ENCODE data around the gene ARHGAP6. TPM values are rescaled to one million over a fixed set of nuclear protein-coding genes. Genes with fewer than 3 reads are reported as not detected.
A peak's percentile ranks its signal among the peaks of the same experiment; 100 is the strongest.

Gene ARHGAP6
- total and polyA plus RNA-seq, 9 of the 15 experiments (the other 6 are each of a cell fraction or from before 2014, with no cell fraction given) = 12.5 to 63.6 (median 41.8) TPM

DNA sequence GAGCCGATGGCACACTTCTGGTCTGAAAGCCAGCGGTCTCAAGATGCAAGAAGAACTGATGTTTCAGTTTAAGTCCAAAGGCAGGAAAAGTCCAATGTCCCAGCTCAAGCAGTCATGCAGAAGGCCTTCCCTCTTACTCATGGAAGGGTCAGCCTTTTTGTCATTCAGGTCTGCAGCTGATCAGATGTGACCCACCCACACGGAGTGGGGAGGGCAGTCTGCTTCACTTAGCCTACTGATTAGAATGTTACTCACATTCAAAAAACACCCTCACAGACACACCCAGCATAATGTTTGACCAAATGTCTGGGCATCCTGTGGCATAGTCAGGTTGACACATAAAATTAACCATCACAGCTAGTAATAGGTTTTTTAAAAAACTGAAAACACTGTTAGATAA is 548.0 kb downstream of the ARHGAP6 start:
- TF ChIP-seq EGR1 (conservative IDR thresholded peaks at IDR 0.05) (peak; percentile 17; the same call in 1 of the 2 replicates), TCF7 (IDR thresholded peaks at IDR 0.05; ENCODE audit: borderline replicate concordance) (no peak)
- Histone ChIP-seq H2AFZ (ENCODE audit: low read depth, low read length) (no peak overlapping the region), H3K4me3 (no peak overlapping the region), H3K79me2 (ENCODE audit: control insufficient read depth, insufficient read depth, low read length) (peaks cover 16% of the 10 kb centered on the region), H4K20me1 (replicated peaks; ENCODE audit: control insufficient read depth, insufficient read depth, low read length) (no peaks in the 10 kb centered on the region; the same call in 1 of the 2 replicates), H3K9me1 (ENCODE audit: control insufficient read depth, insufficient read depth, low read length) (no peaks in the 10 kb centered on the region), H3K36me3 (ENCODE audit: control insufficient read depth, insufficient read depth, low read length) (peaks cover 100% of the 10 kb centered on the region), H3K4me2 (ENCODE audit: insufficient read depth, low read length) (no peak overlapping the region), H3K9me3 (replicated peaks; ENCODE audit: control insufficient read depth, insufficient read depth, low read depth, low read length) (no peaks in the 10 kb centered on the region), H3K27ac (ENCODE audit: extremely low read depth, low read depth, low read length) (no peak overlapping the region), H3K9ac (ENCODE audit: insufficient read depth in 1 of 2, low read depth in 2 of 2, low read length in 2 of 2) (no peak overlapping the region), H3K4me1 (replicated peaks in 1 of 2; ENCODE audit: control insufficient read depth in 2 of 2, insufficient read depth in 2 of 2, low read length in 2 of 2) (no peaks in the 10 kb centered on the region; a peak in 1 of 5 replicates), H3K27me3 (ENCODE audit: control insufficient read depth in 2 of 2, insufficient read depth in 2 of 2, low read length in 2 of 2) (no peaks in the 10 kb centered on the region)
- POLR2A ChIA-PET = interaction anchor here (0.6 kb wide), 2 partner anchors 31 to 184 kb away, joined by 3 to 4 read pairs; no protein-coding TSS in a partner anchor
- intact Hi-C loops (cut with micrococcal nuclease) = no loop called here
- DNase-seq (ENCODE audit: extremely low read depth in 1 of 4, low spot score in 3 of 4) (peak in 1 of 4 experiments; percentile 10), ATAC-seq (no peak), FAIRE-seq (no peak)
- in situ Hi-C loops (cut with MboI) = no loop called here
- no TSS peak for BruUV-seq (replicated peaks)
- CTCF ChIA-PET (ENCODE audit: low intra/inter-chr PET ratio) = no interaction called here
- 71% methylated on average over 2 of the region's 3 CpGs for WGBS (ENCODE audit: insufficient coverage, low coverage, missing lambda C conversion rate)

DNA sequence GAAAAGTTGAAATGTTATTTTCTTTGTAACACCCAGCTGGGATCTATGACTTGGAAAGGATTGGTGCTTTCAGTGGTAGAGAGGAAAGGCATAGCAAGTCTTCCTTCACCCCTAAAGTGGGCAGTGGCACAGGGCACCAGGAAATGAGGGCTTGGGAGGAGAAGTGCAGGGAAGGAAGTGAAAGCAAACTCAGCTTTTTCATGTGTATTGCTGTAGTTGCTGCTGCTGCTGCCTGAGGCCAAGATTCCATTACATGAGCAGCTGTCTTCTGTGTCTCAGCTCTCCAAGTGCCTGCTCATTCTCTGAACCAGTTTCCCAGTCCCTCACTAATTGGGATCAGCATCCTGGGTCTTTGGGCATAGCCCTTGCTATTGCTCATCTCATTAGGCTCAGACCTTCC is 552.0 kb downstream of the ARHGAP6 start:
- Histone ChIP-seq H3K9me3 (replicated peaks; ENCODE audit: control insufficient read depth, insufficient read depth, low read depth, low read length) (peaks cover 3% of the 10 kb centered on the region; the same call in 1 of the 2 replicates), H3K27me3 (ENCODE audit: control insufficient read depth in 2 of 2, insufficient read depth in 2 of 2, low read length in 2 of 2) (no peaks in the 10 kb centered on the region), H3K4me1 (replicated peaks in 1 of 2; ENCODE audit: control insufficient read depth in 2 of 2, insufficient read depth in 2 of 2, low read length in 2 of 2) (peaks cover 4% of the 10 kb centered on the region in 2 experiments; a peak in 3 of 5 replicates), H3K36me3 (ENCODE audit: control insufficient read depth, insufficient read depth, low read length) (peaks cover 66% of the 10 kb centered on the region), H3K27ac (ENCODE audit: extremely low read depth, low read depth, low read length) (no peak overlapping the region; the same call in 2 of the 3 replicates), H3K79me2 (ENCODE audit: control insufficient read depth, insufficient read depth, low read length) (peaks cover 44% of the 10 kb centered on the region), H3K9me1 (ENCODE audit: control insufficient read depth, insufficient read depth, low read length) (no peaks in the 10 kb centered on the region), H3K9ac (ENCODE audit: insufficient read depth in 1 of 2, low read depth in 2 of 2, low read length in 2 of 2) (no peak overlapping the region), H3K4me3 (no peak overlapping the region), H3K4me2 (ENCODE audit: insufficient read depth, low read length) (no peak overlapping the region), H4K20me1 (replicated peaks; ENCODE audit: control insufficient read depth, insufficient read depth, low read length) (peaks cover 5% of the 10 kb centered on the region; the same call in 1 of the 2 replicates), H2AFZ (ENCODE audit: low read depth, low read length) (no peak overlapping the region)
- DNase-seq (ENCODE audit: extremely low read depth in 1 of 4, low spot score in 3 of 4) (no peak), ATAC-seq (no peak), FAIRE-seq (no peak)
- BruUV-seq (replicated peaks) = no TSS peak
- ChIA-PET POLR2A (interaction anchor here (1.7 kb wide), 1 partner anchor 10 kb away, joined by 6 read pairs; no protein-coding TSS in a partner anchor), CTCF (ENCODE audit: low intra/inter-chr PET ratio) (no interaction called here)
- intact Hi-C loops (cut with micrococcal nuclease) = no loop called here
- in situ Hi-C loops (cut with MboI) = no loop called here
- TF ChIP-seq SOX6 (IDR thresholded peaks at IDR 0.05) = no peak
- TF ChIP-seq L3MBTL2 (IDR thresholded peaks at IDR 0.05) = no peak
- TF ChIP-seq CHD4 (IDR thresholded peaks at IDR 0.05; ENCODE audit: insufficient read depth, insufficient replicate concordance, low read depth, low read length, poor library complexity, severe bottlenecking) = no peak
- no peak for TF ChIP-seq TAF15 (IDR thresholded peaks at IDR 0.05; ENCODE audit: low read depth, low read length)
- no peak for TF ChIP-seq ZNF140 (CRISPR knock-in tag; IDR thresholded peaks at IDR 0.05)
- TF ChIP-seq, protein P1, sequence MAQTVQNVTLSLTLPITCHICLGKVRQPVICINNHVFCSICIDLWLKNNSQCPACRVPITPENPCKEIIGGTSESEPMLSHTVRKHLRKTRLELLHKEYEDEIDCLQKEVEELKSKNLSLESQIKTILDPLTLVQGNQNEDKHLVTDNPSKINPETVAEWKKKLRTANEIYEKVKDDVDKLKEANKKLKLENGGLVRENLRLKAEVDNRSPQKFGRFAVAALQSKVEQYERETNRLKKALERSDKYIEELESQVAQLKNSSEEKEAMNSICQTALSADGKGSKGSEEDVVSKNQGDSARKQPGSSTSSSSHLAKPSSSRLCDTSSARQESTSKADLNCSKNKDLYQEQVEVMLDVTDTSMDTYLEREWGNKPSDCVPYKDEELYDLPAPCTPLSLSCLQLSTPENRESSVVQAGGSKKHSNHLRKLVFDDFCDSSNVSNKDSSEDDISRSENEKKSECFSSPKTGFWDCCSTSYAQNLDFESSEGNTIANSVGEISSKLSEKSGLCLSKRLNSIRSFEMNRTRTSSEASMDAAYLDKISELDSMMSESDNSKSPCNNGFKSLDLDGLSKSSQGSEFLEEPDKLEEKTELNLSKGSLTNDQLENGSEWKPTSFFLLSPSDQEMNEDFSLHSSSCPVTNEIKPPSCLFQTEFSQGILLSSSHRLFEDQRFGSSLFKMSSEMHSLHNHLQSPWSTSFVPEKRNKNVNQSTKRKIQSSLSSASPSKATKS (CRISPR knock-in tag; IDR thresholded peaks at IDR 0.05) = no peak
- TF ChIP-seq, protein P2, sequence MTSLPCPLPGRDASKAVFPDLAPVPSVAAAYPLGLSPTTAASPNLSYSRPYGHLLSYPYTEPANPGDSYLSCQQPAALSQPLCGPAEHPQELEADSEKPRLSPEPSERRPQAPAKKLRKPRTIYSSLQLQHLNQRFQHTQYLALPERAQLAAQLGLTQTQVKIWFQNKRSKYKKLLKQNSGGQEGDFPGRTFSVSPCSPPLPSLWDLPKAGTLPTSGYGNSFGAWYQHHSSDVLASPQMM (CRISPR knock-in tag; IDR thresholded peaks at IDR 0.05) = no peak
- no peak for TF ChIP-seq NR1H2 (CRISPR knock-in tag; IDR thresholded peaks at IDR 0.05)
- no peak for TF ChIP-seq ZNF23 (CRISPR knock-in tag; IDR thresholded peaks at IDR 0.05)
- TF ChIP-seq XRCC5 (IDR thresholded peaks at IDR 0.05; ENCODE audit: low read depth, low read length) = no peak
- TF ChIP-seq SP2 (IDR thresholded peaks at IDR 0.05; ENCODE audit: extremely low read depth, low read depth, low read length, poor library complexity, severe bottlenecking) = no peak
- TF ChIP-seq, protein P3, sequence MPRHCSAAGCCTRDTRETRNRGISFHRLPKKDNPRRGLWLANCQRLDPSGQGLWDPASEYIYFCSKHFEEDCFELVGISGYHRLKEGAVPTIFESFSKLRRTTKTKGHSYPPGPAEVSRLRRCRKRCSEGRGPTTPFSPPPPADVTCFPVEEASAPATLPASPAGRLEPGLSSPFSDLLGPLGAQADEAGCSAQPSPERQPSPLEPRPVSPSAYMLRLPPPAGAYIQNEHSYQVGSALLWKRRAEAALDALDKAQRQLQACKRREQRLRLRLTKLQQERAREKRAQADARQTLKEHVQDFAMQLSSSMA (CRISPR knock-in tag; IDR thresholded peaks at IDR 0.05) = no peak
